ENCODE measurements around the gene SPEN.
A peak's percentile ranks its signal among the peaks of the same experiment; 100 is the strongest.

The SPEN gene

DNA sequence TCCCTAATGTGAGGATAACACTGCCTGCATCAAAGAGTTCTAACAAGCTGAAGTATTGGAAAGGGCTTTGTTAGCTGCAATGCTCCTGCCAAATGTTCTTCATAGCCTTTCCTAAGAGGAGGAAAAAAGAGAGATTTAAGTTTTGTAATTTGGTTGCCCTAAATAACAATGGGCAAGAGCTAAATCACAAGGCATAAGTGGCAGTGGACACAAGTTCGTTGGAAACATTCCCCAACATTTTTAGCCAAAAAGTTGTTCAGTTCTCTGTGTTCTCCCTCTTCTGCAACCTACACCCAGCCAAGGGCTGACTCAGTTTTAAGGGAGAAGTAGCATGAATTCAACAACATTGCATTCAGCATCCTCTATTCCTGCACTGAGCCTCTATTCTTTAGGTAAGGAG, 37.4 kb upstream of the SPEN start:
- no peaks in the 10 kb centered on the region for H3K4me1 ChIP-seq (ENCODE audit: control insufficient read depth, insufficient read depth, low read length)
- POLR2A ChIA-PET: interaction anchor here (0.8 to 1.3 kb wide), 2 partner anchors 10 to 61 kb away, joined by 3 read pairs; no protein-coding TSS in a partner anchor
- no peaks in the 10 kb centered on the region for H3K36me3 ChIP-seq (ENCODE audit: control insufficient read depth in 2 of 2, insufficient read depth in 1 of 2, low read length in 2 of 2)
- CTCF ChIA-PET: interaction anchor here (1.4 kb wide), 1 partner anchor 9 kb away, joined by 3 read pairs; no protein-coding TSS in a partner anchor
- H3K27ac ChIP-seq (ENCODE audit: extremely low read depth, low read depth, low read length): no peak overlapping the region
- no peak overlapping the region for H3K4me3 ChIP-seq (ENCODE audit: low read depth, low read length)
- TF ChIP-seq ZNF175 (tag by site-specific recombination; IDR thresholded peaks at IDR 0.05): no peak
- no peaks in the 10 kb centered on the region for H3K9me3 ChIP-seq (ENCODE audit: control insufficient read depth, insufficient read depth, low read depth, low read length)

DNA sequence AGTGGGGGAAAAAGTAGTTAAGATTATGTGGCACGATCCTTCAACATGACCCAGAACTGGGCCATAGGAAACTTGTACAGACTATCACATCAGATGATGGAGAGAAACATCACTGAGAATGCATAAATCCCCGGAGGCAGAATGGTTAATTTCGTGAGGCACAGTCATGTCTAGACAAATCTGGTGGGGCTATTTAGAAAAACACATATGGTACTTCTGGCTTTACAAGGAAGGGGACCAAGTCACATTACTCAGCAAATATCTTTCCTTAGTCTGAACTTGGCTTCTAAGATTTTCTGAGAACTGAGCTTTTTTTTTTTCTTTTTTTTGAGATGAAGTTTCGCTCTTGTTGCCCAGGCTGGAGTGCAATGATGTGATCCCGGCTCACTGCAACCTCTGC, 30.8 kb upstream of the SPEN start:
- Histone ChIP-seq H3K4me1 (ENCODE audit: control insufficient read depth, insufficient read depth, low read length) (no peaks in the 10 kb centered on the region), H3K27ac (ENCODE audit: extremely low read depth, low read depth, low read length) (no peak overlapping the region), H3K9me3 (ENCODE audit: control insufficient read depth, insufficient read depth, low read depth, low read length) (no peaks in the 10 kb centered on the region), H3K4me3 (ENCODE audit: low read depth, low read length) (no peak overlapping the region), H3K36me3 (ENCODE audit: control insufficient read depth in 2 of 2, insufficient read depth in 1 of 2, low read length in 2 of 2) (no peaks in the 10 kb centered on the region)
- CTCF ChIA-PET: interaction anchor here (0.6 to 2.4 kb wide), 8 partner anchors 9 to 780 kb away, joined by 3 to 22 read pairs (median 4); partner anchors contain the start of gene ZBTB17
- POLR2A ChIA-PET: interaction anchor here (1.2 to 2.3 kb wide), 2 partner anchors 13 to 17 kb away, joined by 4 to 28 read pairs; no protein-coding TSS in a partner anchor
- TF ChIP-seq GLIS1 (tag by site-specific recombination; IDR thresholded peaks at IDR 0.05) (no peak), ZNF423 (tag by site-specific recombination; IDR thresholded peaks at IDR 0.05) (no peak), ZFP37 (tag by site-specific recombination; IDR thresholded peaks at IDR 0.05) (no peak), ZNF311 (tag by site-specific recombination; IDR thresholded peaks at IDR 0.05; ENCODE audit: borderline replicate concordance) (no peak), MYNN (tag by site-specific recombination; IDR thresholded peaks at IDR 0.05; ENCODE audit: borderline replicate concordance) (no peak)
- TF ChIP-seq, protein P1, sequence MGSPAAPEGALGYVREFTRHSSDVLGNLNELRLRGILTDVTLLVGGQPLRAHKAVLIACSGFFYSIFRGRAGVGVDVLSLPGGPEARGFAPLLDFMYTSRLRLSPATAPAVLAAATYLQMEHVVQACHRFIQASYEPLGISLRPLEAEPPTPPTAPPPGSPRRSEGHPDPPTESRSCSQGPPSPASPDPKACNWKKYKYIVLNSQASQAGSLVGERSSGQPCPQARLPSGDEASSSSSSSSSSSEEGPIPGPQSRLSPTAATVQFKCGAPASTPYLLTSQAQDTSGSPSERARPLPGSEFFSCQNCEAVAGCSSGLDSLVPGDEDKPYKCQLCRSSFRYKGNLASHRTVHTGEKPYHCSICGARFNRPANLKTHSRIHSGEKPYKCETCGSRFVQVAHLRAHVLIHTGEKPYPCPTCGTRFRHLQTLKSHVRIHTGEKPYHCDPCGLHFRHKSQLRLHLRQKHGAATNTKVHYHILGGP (tag by site-specific recombination; IDR thresholded peaks at IDR 0.05): no peak

DNA sequence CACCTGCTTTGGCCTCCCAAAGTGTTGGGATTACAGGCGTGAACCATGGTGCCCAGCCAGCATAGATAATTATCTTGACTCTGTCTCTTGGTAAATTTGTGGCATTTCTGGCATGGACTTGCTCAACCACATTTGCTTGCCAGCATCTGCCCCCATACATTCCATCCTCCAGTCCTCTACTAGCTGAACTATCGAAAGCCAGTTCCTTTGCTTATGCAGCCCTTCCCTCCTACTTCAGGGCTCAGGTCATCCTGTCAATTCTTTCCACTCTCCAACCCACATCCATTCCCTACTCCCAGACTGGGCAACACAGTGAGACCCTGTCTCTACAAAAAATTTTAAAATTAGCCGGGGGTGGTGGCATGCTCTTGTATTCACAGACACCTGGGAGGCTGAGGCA, 27.0 kb upstream of the SPEN start:
- TF ChIP-seq, protein P2, sequence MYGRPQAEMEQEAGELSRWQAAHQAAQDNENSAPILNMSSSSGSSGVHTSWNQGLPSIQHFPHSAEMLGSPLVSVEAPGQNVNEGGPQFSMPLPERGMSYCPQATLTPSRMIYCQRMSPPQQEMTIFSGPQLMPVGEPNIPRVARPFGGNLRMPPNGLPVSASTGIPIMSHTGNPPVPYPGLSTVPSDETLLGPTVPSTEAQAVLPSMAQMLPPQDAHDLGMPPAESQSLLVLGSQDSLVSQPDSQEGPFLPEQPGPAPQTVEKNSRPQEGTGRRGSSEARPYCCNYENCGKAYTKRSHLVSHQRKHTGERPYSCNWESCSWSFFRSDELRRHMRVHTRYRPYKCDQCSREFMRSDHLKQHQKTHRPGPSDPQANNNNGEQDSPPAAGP (tag by site-specific recombination; IDR thresholded peaks at IDR 0.05): no peak
- TF ChIP-seq EGR2 (tag by site-specific recombination; IDR thresholded peaks at IDR 0.05; ENCODE audit: low read depth): 0 out of 2 replicates have a peak, but pooled peaks have one; percentile 29
- no peak for TF ChIP-seq ZNF248 (tag by site-specific recombination; IDR thresholded peaks at IDR 0.05)
- peak; percentile 29 for TF ChIP-seq ZFHX2 (tag by site-specific recombination; conservative IDR thresholded peaks at IDR 0.05)
- TF ChIP-seq ZNF121 (tag by site-specific recombination; IDR thresholded peaks at IDR 0.05): peak; percentile 98
- CTCF ChIA-PET: interaction anchor here (0.7 to 1.1 kb wide), 2 partner anchors 31 to 32 kb away, joined by 3 read pairs; no protein-coding TSS in a partner anchor
- Histone ChIP-seq H3K27ac (ENCODE audit: extremely low read depth, low read depth, low read length) (no peak overlapping the region), H3K4me1 (ENCODE audit: control insufficient read depth, insufficient read depth, low read length) (no peaks in the 10 kb centered on the region), H3K9me3 (ENCODE audit: control insufficient read depth, insufficient read depth, low read depth, low read length) (no peaks in the 10 kb centered on the region), H3K4me3 (ENCODE audit: low read depth, low read length) (no peak overlapping the region), H3K36me3 (ENCODE audit: control insufficient read depth in 2 of 2, insufficient read depth in 1 of 2, low read length in 2 of 2) (no peaks in the 10 kb centered on the region; a peak in 1 of 3 replicates)
- POLR2A ChIA-PET: interaction anchor here (0.9 kb wide), 1 partner anchor 14 kb away, joined by 4 read pairs; no protein-coding TSS in a partner anchor

DNA sequence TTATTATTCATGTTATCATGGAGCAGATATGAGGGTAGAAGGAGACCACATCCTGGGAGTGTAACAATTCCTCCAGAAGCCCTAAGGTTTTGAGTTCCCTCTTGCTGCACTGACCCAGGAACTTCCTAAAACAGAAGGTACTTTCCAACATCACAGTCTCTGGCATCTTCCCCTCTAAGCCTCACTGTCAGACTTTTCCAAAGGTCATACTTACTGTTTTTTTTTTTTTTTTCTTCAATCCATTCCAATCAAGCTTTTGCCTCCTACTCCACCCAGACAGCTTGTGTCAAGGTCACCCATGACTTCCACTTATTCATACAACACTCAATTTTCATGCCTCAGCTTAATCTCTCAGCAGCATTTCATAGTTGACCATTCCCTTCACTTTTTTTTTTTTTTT, 21.7 kb upstream of the SPEN start:
- no peak overlapping the region for H3K4me3 ChIP-seq (ENCODE audit: low read depth, low read length)
- H3K4me1 ChIP-seq (ENCODE audit: control insufficient read depth, insufficient read depth, low read length): peaks cover 5% of the 10 kb centered on the region
- ChIA-PET POLR2A (interaction anchor here (0.6 to 3.5 kb wide), 5 partner anchors 8 to 71 kb away, joined by 3 to 31 read pairs (median 3); no protein-coding TSS in a partner anchor), CTCF (interaction anchor here (0.6 to 3.7 kb wide), 5 partner anchors 9 to 287 kb away, joined by 3 to 16 read pairs (median 4); no protein-coding TSS in a partner anchor)
- H3K36me3 ChIP-seq (ENCODE audit: control insufficient read depth in 2 of 2, insufficient read depth in 1 of 2, low read length in 2 of 2): no peaks in the 10 kb centered on the region; a peak in 1 of 3 replicates
- no peak overlapping the region for H3K27ac ChIP-seq (ENCODE audit: extremely low read depth, low read depth, low read length)
- H3K9me3 ChIP-seq (ENCODE audit: control insufficient read depth, insufficient read depth, low read depth, low read length): no peaks in the 10 kb centered on the region
- TF ChIP-seq, protein P3, sequence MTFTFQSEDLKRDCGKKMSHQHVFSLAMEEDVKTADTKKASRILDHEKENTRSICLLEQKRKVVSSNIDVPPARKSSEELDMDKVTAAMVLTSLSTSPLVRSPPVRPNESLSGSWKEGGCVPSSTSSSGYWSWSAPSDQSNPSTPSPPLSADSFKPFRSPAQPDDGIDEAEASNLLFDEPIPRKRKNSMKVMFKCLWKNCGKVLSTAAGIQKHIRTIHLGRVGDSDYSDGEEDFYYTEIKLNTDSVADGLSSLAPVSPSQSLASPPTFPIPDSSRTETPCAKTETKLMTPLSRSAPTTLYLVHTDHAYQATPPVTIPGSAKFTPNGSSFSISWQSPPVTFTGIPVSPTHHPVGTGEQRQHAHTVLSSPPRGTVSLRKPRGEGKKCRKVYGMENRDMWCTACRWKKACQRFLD (tag by site-specific recombination; IDR thresholded peaks at IDR 0.05): no peak
- TF ChIP-seq PRDM1 (tag by site-specific recombination; IDR thresholded peaks at IDR 0.05) (peak; percentile 68; the same call in 1 of the 2 replicates), ZNF473 (tag by site-specific recombination; IDR thresholded peaks at IDR 0.05) (no peak), BCL11A (tag by site-specific recombination; IDR thresholded peaks at IDR 0.05; ENCODE audit: low read depth) (no peak), ZBTB17 (tag by site-specific recombination; IDR thresholded peaks at IDR 0.05) (peak; percentile 59)
- TF ChIP-seq, protein P4, sequence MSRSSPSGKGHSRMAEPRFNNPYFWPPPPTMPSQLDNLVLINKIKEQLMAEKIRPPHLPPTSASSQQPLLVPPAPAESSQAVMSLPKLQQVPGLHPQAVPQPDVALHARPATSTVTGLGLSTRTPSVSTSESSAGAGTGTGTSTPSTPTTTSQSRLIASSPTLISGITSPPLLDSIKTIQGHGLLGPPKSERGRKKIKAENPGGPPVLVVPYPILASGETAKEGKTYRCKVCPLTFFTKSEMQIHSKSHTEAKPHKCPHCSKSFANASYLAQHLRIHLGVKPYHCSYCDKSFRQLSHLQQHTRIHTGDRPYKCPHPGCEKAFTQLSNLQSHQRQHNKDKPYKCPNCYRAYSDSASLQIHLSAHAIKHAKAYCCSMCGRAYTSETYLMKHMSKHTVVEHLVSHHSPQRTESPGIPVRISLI (tag by site-specific recombination; IDR thresholded peaks at IDR 0.05): 0 out of 2 replicates have a peak, but pooled peaks have one; percentile 23
- TF ChIP-seq, protein P5, sequence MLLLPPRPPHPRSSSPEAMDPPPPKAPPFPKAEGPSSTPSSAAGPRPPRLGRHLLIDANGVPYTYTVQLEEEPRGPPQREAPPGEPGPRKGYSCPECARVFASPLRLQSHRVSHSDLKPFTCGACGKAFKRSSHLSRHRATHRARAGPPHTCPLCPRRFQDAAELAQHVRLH (tag by site-specific recombination; IDR thresholded peaks at IDR 0.05): no peak
